HG03432 (cell line): ENCODE measurements around the gene DLGAP1.
A peak's percentile ranks its signal among the peaks of the same experiment; 100 is the strongest.

Experiments
- ATAC-seq: cut with Tn5 transposase; IDR thresholded peaks from one replicate; pipeline ENCODE4 v1.9.1; 2021; ENCODE audit warnings: mild to moderate bottlenecking, moderate library complexity; ENCODE audit not compliant: unreplicated experiment

Gene DLGAP1

DNA sequence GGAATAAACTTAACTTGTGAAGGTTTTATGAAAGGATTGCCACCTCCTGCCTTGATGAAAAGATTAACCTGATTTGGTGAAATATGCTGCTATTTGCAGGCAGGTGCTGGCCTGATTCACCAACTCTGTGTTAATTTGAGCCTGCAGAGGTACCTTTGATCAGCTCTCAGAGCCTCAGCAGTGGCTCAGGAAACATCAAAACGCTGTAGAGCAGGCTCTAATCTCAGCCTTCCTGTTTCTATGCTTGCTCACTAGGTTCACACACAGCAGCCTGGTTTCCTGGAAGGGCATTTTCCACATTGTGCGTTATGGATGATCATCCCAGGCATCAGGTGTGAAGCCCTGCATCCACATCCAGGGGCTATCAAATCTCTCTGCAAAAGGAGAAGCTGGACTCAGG is 988.2 kb downstream of the DLGAP1 start:
- ATAC-seq = no peak

DNA sequence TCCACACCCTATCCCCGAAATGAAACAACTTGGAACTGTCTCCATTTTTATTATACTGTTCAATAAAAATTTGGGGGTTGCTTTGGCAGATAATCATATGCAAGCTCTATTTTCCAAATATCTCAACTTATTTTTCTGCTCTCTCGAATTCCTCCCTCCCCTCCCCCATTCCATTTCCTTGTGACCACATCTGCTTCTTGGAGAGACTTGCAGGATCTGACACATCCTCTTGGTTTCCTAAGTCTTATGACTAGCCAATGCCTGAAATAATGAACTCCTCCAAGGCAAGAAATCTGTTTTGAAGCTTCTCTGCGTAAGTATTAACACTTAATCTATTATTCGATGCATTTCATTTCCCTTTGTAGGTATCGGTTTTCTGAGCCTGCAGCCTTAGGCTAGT is 989.1 kb downstream of the DLGAP1 start:
- no peak for ATAC-seq

DNA sequence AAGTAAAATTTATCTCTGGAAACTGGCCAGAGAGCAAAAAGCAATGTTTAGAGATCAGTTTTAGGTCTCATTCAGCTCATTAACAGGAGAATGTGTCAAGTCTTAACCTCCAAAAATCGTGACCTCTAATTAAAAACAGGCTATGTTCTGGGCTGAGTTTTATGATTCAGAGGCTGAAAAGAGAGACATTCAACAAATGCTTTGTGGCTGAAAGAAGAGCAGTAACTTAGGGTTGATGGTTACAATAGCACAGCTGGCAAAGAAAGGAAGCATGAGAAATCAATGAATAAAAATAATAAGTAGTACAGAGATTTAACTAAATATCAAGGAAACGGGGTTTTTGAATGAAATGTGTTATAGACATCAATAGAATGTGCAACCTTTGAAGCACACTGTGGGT is 992.1 kb downstream of the DLGAP1 start:
- no peak for ATAC-seq

DNA sequence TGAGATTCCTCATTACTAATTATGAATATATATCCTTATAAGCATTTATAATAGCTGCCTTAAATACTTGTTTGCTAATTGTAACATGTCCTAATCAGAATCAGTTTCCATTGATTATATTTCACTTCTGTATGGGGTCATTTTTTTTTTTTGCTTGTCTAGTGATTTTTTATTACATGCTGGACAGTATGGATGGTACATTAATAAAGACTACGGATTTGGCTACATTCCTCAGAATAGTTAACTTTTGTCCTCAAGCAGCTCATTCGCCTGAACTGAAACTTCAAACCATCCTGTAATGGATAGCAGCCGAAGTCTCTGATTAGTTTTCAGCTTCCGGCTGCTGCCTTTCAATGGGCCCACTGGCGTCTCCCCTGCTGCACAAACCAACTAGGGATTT is 993.4 kb downstream of the DLGAP1 start:
- ATAC-seq = no peak

DNA sequence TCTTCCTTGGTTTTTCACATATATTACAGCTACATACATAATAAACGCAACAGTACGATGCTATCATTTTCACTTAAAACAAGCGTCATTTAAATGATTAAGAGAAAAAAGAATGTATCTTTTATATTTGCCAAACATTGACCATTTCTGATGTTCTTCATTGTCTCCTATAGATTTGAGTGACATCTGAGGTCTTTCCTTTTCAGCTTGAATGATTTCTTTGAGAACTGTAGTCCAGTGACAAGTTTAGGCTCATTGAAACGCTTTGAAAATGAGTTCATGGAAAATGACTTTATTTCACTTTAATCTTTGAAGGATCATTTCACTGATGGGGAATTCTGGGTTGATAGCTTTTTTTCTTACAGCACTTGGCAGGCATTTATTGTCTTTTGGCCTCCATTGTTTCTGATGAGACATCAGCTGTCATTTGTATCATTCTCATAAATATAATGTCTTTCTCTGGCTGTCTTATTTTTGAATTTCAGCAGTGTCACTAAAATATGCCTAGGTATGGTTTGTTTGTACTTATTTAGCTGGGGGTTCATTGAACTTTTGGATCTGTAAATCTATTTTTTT is 994.2 kb downstream of the DLGAP1 start:
- ATAC-seq = no peak

DNA sequence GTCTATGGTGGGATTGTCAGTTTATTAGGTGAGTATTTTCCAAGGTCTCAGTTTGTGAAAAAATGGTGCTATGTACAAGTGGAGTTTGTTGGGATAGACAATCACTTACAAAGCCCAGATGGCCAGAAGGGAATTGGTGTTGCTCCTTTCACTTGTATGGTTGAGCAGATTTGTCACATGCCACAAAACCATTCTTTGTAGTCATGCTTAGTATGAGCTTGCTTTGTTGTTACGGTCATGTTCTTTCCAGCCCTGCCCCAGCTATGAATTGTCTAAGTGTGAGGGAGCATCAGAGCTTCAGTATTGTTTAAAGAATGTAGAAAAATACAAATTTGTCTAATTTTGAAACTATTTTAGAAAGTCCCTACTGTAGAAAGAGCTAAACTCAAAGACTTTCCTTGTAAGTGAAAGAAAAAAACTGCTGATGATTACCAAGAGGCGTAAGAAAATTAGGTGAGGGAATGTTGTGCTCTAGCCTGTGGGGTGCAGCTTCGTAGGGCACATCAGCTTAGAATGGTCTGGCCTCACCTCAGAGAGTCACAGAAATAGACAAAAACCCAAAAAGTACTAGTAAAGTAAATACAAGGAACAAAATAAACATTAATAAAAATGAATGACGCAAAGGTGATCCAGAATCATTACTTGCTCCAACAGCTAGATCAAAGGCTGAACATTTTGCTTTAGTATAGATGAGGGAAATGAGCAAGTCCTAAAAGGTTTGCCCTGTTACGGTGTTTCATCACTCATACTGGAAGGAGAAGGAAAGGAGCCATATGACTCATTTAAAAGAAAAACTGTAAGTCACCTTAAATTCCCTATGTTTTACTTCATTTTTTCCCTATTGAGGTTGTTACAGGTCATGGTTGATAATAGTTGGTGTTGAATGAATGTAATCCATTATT is 995.9 kb downstream of the DLGAP1 start:
- peak; percentile 73 for ATAC-seq

DNA sequence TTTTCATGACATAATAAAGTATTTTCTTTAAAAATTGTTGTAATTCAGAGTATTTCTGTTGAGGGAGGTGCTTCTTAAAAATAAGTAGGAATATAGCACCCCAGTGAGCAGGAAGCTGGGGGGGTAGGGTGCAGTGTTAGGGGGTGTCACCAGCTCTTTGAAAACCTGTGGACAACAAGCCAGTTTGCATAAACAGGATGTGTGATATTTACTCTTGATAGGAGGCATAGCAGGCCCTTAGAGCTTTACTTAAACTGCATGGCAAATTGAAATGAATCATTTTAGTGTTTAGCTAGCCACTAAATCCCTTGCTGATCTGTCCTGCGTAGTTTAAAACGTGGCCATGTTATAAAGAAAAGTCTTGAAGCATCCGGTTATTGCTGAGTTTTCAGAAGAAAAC is 996.7 kb downstream of the DLGAP1 start:
- no peak for ATAC-seq

DNA sequence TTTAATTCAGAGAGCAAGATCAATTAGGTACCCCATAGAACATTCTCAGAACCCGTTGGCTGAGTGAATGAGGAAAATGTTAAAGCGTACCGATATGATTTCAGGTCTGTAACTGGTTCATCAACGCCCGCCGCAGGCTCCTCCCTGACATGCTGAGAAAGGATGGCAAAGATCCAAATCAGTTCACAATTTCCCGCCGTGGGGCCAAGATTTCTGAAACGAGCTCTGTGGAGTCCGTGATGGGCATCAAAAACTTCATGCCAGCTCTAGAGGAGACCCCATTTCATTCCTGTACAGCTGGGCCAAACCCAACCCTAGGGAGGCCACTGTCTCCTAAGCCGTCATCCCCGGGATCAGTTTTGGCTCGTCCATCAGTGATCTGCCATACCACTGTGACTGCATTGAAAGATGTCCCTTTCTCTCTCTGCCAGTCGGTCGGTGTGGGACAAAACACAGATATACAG is 997.8 kb downstream of the DLGAP1 start:
- ATAC-seq = no peak

DNA sequence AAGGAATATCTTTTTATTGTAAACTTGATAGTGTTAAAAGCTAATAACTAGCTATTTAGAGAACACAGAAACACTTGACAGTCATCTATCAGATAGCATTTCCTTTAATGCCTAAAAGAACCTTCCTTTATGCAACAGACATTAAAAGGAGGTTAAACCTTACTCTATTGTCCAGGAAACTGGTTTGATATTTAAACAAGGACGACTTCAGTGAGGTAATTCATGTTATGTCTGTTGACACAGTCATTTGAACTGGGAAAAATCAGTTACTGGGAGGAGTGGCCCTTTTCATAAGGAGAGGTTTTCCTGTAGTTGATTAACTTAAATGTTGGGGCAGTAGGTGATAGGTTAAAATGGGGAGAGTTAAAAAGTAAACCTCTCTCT is 998.4 kb downstream of the DLGAP1 start:
- ATAC-seq = no peak

DNA sequence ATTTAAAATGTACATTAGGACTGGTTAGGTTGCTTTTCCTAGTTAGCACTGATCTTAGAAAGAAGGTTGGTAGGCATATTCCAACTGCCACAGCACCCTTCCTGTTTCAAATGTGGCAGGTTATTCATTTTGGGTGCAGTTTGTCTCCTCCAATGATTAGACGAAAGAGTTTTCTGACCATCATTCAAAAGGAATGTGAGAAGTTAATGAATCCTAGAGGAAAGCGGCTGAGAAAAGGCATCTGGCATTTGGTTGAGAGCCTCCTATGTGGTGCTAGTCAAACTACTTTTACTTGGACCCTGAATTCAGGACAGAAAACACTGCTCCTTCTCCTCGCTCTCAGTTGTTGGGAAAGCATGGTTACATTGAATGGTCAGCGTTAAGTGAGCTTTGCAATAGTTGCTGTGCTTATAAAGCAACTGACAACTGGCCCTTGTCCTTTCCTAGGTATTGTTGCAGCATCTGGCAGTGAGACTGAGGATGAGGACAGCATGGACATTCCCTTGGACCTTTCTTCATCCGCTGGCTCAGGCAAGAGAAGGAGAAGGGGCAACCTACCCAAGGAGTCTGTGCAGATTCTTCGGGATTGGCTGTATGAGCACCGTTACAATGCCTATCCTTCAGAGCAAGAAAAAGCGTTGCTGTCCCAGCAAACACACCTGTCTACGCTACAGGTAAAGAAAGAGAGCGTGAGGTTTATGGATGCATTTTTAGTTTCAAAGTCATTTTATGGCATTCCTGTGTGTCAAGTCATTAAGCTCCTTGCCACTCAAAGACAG is 999.0 kb downstream of the DLGAP1 start:
- no peak for ATAC-seq

DNA sequence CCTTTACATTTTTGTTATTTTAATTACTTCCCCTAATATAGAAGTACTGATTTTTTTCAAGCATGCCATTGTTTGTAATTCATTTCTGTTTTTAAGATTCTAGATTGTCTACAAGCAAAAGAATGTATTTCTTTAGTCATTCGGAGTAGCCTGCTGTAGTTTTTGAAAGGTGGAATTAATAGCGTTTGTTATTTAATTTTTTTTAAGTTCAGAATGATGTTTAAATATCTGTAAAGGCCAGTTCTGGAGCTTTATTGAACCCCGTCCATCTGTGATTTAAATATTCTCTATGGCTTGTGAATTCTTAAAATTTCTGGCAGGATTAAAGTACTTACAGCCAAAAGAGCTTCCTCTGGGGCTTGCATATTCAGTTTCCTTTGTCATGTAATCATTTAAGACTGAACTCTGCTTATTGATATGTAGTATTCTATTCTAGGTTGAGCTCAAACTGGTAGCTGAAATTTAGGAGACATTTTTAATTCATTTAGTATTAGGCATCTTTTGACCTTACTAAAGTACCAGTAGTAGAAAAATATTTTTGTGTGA is 999.9 kb downstream of the DLGAP1 start:
- no peak for ATAC-seq

DNA sequence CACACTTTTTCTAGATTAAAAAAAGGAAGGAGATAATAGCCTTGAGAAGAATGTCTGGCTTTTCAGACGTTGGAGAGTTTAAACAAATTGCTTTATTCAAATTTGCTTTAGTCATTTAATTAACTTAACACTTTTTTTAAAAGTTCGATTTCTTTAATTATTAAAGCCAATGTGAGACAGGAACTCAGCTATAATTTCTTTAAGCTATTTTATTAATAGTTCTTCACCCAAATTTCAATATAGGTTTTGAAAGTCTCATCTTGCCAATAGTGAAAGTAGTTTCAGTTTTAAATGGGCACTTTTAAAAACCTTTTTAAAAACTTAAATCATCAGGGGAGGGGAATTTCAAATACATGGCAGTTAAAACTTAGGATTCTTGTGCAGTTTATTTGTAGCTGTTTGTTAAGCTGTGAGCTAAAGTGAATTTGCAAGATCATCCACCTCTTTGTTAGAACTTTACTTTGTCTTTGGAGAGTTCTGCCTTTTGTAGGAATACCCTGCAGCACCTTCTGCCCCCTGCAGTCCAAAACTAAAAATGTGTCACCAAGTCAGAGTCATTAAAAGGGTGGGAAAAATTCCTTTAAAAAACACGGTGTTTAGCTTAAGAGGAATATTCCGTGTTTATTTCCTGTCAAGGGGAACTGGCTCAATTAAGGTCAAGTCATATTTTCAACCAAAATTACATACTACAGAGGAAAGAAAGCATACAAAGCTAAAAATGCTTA is 1000.6 kb downstream of the DLGAP1 start:
- no peak for ATAC-seq

DNA sequence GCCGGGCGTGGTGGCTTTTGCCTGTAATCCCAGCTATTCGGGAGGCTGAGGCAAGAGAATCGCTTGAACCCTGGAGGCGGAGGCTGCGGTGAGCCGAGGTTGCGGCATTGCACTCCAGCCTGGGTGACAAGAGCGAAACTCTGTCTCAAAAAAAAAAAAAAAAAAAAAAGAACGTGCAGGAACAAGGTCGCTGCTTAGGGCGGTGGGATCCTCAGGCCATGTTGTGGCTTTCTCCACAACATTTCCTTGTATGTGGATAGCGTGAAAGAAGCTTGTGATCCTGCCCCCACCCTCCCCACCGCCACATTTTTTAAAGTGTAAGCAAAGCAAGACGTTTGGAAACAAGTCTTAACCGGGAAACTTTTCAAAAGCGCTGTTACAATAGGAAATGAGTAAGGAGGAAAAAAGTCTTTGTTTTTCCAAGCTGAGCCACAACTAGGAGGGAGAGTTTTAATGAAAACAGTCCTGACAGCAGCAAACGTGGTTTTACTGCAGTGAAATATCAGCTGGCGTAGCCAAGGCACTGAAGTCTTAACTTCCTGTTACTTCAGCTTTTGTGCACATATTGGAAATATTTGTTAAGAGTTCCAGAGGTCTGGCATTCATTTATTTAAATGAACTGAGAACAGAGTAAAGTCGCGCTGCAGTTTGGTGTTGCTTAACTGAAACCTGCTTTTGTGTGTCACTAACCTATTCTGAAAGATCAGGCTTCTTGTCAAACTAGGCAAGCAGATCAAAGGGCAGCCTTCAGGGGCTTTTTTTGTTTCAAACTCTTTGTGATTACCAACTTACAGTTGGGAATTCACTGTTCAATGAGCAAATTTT is 1001.4 kb downstream of the DLGAP1 start:
- ATAC-seq = no peak

DNA sequence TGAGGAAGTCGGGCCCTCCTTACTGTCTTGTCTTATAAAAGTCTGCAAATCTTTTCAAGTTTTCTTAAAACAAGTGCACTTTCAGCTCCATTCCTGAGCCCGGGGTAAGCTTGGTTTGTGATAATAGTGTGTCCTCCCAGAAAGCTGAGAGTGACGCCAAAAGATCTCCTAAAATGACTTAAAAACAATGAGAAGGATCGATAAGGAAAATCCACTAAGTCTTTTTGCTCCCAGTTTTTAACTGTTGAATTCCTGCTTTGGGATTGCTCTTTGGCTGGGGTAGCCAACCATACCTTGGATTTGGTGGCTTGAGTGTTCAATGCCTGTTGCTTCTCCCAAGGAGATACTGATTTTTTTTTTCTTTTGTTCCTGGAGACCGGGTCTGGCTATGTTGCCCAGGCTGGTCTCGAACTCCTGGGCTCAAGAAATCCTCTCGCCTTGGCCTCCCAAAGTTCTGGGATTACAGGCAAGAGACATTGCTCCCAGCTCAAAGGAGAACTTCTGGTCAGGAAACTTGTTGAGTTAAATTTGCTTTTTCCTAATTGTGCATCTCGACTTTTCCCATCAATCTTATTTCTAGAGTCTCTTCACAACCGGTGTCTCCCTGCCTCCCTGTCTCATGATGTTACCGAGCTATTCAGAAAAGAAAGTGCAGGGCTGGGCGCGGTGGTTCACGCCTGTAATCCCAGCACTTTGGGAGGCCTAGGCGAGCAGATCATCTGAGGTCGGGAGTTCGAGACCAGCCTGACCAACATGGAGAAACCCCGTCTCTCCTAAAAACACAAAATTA is 1002.2 kb downstream of the DLGAP1 start:
- no peak for ATAC-seq

DNA sequence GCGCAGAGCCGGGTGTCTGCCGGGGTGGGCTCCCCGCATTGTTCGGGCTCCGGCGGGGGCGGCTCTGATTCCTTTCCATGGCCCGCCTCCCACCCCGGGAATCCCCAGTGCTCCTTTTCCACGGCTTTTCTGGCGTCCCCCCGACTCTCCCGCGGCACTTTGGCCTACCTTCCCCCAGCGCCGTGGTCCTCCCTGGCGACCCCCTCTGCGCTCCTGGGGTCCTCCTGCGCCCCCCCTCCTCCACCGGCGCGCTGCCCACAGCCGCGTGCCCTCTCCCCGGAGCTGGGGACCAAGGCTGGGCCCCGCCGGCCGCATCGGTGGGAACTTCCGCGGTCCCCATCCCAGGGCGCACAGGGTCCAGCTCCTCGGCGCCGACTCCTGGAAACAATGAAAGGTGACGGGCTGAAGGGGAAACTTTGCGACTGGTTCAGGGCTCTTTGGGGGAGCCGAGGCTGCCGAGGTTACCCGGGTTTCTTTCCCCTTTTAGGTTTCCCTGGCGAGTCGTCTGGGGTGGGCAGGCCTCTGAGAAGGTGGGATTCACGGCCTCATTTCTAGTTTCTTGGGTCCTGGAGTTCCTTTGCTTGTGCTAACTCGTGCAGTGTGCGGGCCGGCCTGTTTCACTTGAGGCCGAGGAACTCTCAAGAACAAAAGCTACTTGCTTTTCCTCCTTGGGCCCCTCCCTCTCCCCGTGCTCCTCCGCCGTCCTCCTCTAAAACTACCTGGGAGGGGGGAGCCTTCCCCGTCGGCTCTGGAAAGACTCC is 1002.9 kb downstream of the DLGAP1 start:
- no peak for ATAC-seq

DNA sequence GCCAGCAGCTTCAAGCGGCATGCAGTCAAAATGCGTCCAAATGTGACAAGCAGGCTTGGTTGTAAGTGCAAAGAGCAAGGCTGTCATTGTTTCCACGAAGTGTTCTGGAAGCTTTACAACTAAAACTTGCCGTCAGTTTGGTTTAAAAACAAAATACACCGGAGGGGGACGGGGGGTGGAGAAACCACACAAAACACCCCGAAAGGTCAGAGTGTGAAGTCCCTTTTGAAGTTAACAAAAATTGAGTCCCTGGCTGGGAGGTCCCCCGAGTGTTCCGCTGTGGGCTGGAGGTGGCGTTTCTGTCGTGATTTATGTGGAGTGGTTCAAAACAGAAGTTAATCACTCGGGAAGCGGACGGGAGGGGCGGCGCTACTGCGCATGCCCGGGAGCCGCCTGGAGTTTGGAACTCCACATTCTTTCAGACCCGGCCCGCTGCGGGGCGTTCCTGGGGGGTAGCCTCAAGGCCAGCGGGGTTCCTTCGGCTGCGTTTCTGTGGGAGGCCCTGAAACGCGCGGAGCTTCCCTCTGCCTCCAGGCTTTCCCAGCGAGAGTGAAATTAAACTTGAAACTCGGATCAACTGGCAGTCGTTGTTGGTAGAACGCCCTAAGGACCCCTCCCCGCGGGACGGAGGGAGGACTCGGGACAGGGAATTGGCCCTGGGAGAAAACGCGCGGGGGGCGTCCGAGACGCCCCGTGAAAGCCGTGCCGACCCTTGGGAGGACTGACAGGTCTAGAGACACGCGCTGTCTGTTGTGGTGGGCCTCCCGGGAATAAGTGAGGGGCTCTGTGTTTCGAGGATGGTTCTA is 1003.7 kb downstream of the DLGAP1 start:
- ATAC-seq = no peak

DNA sequence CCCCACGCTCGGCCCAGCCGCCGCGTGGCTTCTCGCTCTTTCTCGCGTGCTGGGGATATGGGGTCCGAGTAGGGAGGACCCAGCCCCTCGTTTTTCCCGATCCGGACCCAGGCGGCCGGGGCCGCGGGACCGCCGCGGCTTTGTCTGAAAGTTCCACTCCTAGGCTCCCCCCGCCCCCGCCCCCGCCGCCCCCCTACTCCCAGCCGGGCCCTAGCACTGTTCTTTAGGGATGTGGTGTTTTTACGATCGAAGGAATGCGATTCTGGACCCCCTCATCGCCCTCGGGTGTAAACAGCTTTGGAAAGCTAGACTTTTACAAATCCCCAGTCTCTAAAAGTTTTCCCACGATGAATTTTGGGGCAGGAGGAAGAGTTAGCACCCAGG is 1004.3 kb downstream of the DLGAP1 start:
- no peak for ATAC-seq
